NCI-H1417 (cell line): ENCODE results near the gene LOXHD1.

ENCODE experiments used
- DNase-seq, 3 experiments: peaks; one replicate each; lab custom pipeline; 2025; lab: John Stamatoyannopoulos, UW

LOXHD1 gene, protein sequence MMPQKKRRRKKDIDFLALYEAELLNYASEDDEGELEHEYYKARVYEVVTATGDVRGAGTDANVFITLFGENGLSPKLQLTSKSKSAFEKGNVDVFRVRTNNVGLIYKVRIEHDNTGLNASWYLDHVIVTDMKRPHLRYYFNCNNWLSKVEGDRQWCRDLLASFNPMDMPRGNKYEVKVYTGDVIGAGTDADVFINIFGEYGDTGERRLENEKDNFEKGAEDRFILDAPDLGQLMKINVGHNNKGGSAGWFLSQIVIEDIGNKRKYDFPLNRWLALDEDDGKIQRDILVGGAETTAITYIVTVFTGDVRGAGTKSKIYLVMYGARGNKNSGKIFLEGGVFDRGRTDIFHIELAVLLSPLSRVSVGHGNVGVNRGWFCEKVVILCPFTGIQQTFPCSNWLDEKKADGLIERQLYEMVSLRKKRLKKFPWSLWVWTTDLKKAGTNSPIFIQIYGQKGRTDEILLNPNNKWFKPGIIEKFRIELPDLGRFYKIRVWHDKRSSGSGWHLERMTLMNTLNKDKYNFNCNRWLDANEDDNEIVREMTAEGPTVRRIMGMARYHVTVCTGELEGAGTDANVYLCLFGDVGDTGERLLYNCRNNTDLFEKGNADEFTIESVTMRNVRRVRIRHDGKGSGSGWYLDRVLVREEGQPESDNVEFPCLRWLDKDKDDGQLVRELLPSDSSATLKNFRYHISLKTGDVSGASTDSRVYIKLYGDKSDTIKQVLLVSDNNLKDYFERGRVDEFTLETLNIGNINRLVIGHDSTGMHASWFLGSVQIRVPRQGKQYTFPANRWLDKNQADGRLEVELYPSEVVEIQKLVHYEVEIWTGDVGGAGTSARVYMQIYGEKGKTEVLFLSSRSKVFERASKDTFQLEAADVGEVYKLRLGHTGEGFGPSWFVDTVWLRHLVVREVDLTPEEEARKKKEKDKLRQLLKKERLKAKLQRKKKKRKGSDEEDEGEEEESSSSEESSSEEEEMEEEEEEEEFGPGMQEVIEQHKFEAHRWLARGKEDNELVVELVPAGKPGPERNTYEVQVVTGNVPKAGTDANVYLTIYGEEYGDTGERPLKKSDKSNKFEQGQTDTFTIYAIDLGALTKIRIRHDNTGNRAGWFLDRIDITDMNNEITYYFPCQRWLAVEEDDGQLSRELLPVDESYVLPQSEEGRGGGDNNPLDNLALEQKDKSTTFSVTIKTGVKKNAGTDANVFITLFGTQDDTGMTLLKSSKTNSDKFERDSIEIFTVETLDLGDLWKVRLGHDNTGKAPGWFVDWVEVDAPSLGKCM (N-terminal part only)

DNA sequence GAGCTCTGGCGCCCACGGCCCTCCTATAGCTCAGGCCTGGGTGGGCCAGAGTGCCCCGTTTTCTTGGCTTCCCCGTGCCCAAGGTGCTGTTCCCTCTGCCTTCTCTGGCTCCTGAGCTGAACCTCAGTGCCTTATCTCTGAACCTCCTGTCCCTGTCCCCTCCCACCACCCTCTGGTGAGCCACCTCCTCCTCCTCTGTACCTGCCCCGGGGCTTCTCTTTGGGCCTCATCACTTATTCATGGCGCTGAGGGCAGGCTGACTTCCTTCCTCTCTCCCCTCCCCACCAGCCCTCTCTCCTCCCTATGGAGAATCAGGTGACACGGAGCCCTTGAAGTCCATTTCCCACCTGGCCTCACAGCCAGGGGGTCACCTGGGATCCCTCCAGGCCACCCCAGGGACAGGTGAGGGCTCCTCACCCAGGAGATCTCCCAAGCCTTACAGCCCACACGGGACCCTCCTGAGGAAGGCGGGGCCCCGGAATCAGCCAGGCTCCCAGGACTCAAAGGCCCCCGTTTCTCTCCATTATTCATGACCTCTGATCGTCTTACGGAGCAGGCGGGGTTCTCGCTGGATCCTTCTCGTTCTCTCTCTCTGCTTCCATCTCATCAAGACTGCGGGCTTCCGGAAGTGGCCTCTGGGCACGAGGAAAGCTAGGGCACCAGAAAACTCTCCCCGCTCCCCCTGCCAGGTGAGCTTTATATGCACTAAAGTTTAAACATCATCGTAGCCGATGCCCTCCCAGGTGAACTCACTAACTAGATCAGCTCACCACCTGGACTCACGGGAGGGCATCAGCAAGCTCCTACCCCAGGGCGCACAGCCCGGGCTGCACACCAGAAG lies at the start of gene LOXHD1:
Gene LOXHD1 (minus strand): TSS at position 106 of the 841 bp plus-strand sequence. CDS start 187 bp downstream, outside the sequence.
- no peak for DNase-seq

DNA sequence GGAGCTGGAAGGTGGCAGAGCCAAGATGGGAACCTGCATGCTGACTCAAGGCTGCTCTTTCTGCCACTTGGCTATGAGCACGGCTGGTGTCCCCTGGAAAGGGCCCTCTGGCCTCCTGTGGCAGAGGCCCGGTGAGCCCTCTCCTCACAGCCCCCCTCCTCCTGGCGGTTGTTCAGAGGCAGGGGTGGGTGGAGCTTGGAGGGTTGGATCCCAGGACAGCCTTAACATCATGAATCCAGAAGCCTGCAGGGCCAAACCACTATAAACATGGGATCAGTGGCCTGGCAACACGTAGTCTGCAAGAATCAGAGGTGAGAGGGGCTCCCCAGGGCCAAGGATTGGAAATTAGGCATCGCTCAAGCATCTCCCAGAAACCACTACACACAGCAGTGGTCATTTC lies 48.5 kb upstream of the LOXHD1 start:
- DNase-seq, result no peak

DNA sequence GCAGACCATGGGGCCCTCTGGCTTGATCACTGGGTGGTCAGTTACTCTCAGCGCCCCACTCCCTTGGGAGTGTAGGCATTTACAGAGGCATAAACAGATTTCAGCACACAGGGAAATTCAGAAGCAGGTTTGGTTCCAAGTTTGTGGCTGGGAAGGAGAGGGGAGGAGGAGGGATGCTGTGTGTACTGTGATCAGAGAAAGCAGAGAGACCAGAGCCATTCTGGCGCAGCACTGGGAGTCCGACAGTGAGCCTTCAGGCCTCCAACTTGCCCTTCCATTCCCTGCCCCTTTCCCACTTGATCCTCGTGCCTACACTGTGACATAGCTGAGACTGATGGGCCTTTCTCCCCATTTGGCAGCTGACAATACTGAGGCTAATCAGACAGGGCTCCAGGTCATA lies 47.8 kb upstream of the LOXHD1 start:
- no peak for DNase-seq

DNA sequence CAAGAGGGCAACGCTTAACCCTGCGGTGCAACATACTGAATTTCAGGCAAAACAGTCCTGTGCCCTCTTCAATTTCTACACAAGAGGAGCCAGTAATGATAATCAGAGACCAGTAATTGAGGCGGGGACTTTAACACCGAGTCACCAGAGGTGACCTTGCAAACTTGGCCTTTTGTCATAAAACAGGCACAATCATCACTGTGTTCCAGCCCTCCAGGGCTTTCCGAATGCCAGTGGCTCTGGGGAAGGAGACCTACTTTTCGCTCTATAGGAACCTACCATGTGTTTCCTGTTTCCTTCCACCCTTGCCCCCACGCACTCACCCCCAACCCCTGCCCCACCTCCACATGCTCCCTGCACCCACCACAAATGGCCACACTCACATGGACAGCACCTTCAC lies 47.2 kb upstream of the LOXHD1 start:
- DNase-seq, result no peak

DNA sequence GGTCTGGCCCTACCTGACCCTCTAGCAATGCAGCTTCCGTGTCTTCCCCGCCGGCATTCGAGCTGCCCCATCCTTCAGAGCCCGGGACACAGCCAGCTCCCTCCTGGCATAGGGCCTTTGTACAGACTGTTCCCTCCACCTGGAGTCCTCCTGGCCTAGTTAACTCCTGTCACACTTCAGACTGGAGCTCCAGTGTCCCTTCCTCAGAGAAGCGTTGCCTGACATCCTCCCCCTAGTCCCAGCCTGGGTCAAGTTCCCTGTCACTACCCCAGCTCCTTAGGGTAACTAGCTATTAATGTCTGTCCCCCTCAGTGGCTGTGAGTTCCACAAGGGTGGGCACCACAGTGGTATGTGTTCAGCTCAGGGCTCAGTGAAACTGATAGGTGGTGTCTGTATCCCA lies 45.5 kb upstream of the LOXHD1 start:
- no peak for DNase-seq

DNA sequence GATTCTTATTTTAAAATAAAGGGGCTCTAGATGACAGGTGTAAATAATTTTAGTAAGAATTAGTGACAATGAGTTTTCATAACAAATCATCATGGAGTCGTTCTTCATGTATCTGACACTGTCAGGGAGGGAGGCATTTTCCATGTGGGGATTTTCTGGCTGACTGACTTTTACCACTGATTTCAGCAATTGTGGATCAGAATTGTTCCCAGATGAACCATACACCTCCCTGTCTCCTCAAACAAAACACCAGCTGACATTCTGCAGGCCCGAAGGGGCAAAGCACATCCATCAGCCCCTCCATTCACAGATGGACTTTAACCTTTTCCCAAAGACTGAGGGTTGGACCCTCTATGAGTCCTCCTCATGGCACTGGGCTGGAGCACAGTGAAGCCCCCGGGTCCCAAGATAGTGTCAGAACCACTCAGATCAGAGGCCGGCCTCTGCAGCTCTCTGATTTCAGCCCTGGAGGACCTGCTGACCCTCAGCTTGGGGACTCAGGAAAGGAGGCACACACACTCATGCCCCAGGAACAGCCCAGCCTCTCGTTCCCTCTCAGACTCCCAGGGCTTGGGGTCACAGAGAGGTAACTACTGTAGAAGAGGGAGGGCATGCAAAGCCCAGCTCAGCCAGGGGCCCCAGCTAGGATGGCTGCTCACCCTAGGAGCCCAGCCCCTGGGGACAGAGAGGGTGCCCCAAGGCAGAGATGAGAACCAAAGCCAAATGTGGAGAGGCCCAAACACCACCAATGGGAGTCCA lies 43.2 kb upstream of the LOXHD1 start:
- DNase-seq, result no peak

DNA sequence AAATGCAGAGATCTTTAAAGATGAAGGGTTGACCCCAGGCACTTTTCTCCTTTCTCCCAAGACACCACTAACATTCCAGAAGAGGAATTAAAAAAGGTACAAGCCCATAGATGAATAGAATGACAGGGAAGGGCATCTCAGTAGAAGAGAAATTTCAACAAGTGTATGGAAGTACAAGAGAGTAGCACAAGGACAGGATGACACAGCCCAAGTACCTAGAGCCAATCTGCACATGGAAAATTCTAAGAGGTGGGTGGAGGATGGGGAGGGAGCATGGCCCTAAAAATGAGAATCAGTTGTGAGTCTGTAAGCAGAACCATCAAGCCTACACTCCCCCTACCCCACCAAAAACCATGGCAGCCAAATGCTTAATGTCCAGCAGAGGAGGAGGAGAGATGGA lies 39.7 kb upstream of the LOXHD1 start:
- DNase-seq, result no peak

DNA sequence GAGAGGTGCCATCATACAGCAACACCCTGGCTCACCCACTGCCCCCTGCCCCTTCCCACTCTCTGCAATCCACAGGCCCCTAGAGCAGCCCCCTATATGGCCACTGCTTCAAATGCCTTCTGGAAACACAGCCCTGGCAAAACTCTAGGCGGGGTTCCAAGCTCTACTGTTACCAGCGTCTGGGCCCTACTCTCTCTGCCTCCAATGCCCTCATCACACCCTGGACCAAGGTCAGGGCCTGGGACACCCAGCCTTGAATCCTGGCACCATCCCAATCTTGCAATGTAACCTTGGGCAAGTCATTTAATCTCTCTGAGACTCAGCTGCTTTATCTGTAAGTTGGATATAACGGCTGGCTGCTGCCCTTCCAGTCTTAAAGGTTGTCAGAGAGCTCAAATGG lies 39.2 kb upstream of the LOXHD1 start:
- DNase-seq, result no peak

DNA sequence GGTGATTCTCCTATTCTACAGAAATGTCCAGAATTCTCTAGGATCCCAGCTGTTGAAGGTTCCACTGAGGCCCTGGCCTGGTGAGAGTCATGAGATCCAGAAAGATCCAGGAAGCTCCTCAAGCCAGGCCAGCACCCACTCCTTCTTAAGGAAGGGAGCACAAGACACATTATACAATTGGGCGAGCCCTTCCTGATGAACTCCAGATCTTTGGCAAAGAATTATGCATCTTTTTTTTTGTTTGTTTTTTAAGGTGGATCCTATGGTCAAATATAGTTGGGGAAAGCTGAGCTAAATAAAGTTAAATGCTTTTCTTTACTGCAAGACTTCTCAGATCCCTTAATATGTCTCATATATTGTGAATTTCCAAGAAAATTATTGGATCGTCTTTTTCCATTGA lies 37.0 kb upstream of the LOXHD1 start:
- DNase-seq, result no peak

DNA sequence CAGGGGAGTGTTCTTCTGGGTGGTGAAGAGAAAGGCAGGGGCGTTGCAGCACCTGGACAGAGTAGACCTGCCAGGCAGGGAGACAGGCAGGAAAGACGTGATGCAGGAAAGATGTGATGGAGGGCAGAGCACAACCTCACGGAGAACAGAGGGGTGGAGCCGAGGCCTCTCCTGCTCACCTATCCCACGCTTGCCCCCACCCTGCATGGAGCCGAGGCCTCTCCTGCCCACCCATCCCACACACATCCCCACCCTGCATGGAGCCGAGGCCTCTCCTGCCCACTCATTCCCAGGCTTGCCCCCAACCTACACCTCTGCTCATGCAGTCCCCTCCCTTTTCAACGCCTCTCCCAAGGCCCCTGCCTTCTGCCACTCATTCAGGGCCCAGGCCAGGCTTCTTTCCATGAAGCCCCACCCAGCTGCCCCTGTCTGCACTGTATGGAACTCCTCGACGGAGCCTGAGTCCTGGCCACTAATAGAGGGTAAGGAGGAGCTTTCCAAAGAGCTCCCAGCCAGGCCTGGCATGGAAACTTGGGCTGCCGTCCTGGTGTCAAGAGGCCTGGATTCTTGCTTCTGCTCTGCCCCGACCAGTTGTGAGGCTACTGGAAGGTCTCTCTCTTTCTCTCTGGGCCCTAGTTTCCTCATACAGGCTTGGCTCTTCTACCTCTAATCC lies 32.0 kb upstream of the LOXHD1 start:
- no peak for DNase-seq

DNA sequence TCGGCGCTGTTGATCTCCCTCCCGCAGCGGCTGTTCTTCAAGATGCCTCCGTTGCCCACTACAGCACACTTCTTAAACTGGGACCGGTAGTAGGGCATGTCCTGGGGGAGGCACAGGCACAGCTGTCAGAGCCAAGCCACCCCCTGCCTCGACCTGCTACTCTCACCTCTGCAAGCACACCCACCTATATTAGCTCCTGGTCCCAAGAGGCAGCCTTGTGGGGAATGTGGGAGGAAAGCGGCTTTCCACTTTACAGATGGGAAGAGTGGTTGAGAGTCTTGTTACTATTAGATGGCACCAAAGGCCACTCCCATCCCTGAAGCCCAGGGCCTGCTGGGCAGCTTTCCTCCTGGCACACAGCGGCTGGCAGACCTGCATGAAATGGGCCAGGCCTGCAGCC lies 29.2 kb upstream of the LOXHD1 start:
- no peak for DNase-seq

DNA sequence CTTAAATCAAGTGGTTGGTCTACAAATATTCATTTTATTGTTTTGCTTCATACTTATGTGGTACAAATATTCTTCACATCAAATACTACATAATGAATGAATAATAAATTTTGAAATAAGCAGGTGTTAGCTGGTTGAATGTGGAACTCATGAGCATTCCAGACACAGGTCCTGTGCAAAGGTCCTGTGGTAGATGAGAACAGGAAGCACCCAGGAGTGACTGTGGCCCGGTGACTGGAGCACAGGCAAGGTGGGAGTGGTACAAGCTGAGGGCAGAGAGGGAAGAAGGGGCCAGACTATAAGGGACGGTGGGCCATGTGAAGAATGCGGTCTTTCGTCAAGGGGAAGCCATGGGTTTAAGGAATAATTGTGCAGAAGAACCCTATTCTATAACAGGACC lies 26.2 kb upstream of the LOXHD1 start:
- DNase-seq, result no peak

DNA sequence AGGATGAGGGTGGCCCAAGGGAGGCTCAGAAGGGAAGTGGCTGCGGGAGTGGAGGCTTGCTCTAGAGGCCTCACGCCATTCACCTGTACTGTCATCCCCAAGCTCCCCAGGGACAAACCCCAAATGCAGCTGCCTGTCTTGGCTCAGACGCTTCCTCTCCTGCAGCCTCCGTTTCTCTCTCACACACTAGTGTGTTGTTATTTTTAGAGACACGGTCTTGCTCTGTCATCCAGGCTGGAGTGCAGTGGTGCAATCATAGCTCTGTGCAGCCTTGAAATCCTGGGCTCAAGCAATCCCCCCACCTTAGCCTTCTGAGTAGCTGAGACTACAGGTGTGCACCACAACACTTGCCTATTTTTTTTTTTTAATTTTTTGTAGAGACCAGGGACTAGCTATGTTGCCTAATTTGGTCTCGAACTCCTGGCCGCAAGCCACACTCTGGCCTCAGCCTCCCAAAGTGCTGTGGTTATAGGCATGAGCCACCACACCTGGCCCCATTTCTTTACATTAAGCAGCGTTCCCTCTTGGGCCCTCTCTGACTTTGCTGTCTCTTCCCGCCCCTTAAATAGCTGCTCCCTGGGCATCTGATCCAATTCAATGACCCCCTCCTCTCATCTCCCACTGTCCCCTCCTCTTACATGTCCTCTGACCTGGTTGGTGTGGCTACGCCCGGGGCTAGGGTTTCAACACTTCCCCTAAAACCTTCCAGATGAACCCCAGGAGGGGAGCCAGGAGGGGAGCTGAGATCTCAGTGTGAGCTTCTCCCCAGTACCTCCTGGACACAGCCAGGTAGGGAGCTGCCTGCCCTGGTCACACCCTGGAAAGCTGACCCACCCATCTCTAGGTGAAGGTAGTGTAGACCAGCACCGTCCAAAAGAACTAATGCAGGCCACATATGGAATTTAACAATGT lies 24.0 kb upstream of the LOXHD1 start:
- DNase-seq, result no peak

DNA sequence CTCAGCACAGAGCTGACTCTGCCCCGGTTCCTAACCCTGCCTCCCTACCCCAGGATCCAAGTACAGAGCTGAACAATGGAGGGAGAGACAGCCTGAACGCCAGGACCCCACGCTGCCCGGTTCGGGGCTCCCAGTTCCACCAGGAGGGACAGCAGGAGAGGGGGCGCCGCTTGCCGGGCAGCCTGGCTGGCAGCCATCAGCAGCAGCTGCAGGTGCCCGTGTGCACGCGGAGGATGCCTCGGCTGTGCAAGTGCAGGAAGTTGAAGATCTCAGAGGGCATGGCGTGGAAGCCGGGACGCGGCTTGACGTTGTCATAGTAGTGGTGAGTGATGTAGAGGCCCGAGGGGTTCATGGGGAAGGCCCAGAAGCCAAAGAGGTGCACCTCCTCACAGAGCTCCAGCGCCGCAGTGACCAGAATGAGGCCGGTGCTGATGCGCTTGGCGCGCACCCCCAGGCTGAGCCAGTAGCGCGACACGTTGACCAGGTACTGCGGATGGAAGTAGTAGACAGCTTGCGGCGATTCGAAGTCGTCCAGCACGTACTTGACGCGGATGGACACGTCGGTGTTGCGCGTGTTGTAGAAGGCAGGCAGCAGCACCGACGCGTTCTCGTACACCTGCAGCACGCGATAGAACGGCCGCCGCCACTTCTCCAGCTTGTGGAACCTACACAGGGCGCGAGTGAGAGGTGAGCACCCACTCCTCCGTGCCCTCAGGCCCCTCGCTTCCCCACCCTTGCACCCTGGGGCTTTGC lies 23.0 kb upstream of the LOXHD1 start:
- DNase-seq, result no peak

DNA sequence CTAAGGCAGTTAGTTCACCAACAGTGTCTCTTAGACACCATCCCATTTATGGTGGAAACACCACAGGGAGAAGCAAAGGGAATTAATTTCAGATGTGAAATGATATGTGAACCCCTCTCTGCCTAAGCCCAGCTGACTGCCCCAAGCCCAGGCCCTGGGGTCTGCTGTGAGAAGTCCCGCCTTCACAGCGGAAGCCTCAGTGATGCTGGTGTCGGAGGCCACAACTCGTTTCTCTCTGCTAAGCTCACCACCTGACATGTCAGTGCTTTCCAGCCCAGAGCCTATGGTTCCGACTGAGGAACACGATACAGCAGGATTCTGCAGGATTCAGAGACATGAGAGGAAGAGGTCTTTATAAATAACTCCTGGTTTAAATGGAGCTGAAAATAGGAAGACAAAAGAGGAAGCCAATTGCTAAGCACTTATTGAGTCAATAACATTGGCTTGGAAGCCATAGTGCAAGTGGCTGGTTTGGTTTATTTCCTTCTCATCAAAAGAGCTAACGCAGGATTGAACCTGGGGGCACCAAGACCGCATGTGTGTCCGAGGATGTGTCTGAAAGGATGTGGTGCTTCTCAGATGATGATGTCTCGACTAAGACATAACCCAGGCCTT lies 21.9 kb upstream of the LOXHD1 start:
- no peak for DNase-seq

DNA sequence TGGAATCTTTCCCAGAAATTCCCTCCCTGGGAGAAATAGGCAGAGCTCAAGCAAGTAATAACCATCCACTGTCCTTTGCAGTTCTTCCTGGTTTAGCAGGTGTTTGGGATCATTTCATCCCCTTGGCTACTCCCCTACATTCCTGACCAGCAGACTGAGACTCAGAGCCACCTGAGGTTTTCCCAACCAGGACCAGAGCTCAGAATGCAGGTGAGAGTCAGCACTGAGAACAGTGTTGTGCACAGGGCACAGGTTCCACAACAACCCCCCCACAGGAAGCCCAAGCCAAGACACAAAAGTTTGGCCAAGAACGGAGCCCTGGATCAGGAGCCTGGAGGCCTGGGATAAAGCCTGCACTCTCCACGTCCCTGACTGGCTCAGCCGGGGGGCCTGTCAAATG lies 21.0 kb upstream of the LOXHD1 start:
- DNase-seq, result no peak

DNA sequence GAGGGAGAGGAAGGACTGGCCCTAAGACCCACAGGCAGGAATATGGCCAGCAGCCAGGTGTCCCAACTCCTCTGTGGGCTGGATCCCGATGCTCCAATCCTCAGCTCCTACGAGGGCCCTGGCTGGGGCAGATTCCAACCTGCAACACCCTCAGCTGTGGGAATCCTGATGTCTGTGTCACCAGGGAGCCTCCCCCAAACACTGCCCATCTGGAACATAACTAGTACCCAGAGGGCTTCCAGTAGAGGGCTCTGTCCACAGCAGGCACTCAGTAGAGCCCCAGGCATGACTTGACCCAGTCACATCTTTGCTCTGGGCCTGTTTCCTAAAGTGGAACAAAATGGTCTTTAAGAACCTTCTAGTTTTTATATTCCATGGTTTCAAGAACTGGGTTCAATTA lies 20.6 kb upstream of the LOXHD1 start:
- DNase-seq, result no peak
